ENCODE measurements around the gene GABBR1.

The GABBR1 gene

GRCh38 chr6:29637247-29637646 is 4.3 kb upstream of the GABBR1 start:
- no peak for TF ChIP-seq ZNF148 (tag by site-specific recombination; IDR thresholded peaks at IDR 0.05; ENCODE audit: borderline replicate concordance)
- Histone ChIP-seq H3K4me1 (ENCODE audit: control insufficient read depth, insufficient read depth, low read length) (0 out of 2 replicates have a peak, but pooled peaks cover 5% of the 10 kb centered on the region), H3K4me3 (ENCODE audit: low read depth, low read length) (no peak overlapping the region), H3K36me3 (ENCODE audit: control insufficient read depth in 2 of 2, insufficient read depth in 1 of 2, low read length in 2 of 2) (no peaks in the 10 kb centered on the region), H3K9me3 (ENCODE audit: control insufficient read depth, insufficient read depth, low read depth, low read length) (no peaks in the 10 kb centered on the region), H3K27ac (ENCODE audit: extremely low read depth, low read depth, low read length) (no peak overlapping the region)
- ChIA-PET CTCF (interaction anchor here (7.2 to 10.0 kb wide), 2 partner anchors 12 to 17 kb away, joined by 101 to 105 read pairs; partner anchors contain the start of gene MOG), POLR2A (no interaction called here)

GRCh38 chr6:29633534-29633905 is 537 bp upstream of the GABBR1 start:
- H3K36me3 ChIP-seq (ENCODE audit: control insufficient read depth in 2 of 2, insufficient read depth in 1 of 2, low read length in 2 of 2): peaks cover 0 to 11% of the 10 kb centered on the region in 2 experiments; a peak in 1 of 3 replicates
- POLR2A ChIA-PET: interaction anchor here (0.5 to 2.2 kb wide), 13 partner anchors 8 to 743 kb away, joined by 3 to 34 read pairs (median 4); no protein-coding TSS in a partner anchor
- CTCF ChIA-PET: interaction anchor here (0.6 to 2.8 kb wide), 8 partner anchors 14 to 1004 kb away, joined by 3 to 32 read pairs (median 5); no protein-coding TSS in a partner anchor
- peaks cover 4% of the 10 kb centered on the region; the same call in 1 of the 2 replicates for H3K4me1 ChIP-seq (ENCODE audit: control insufficient read depth, insufficient read depth, low read length)
- peak overlapping the region; percentile 77 for H3K4me3 ChIP-seq (ENCODE audit: low read depth, low read length)
- no peaks in the 10 kb centered on the region for H3K9me3 ChIP-seq (ENCODE audit: control insufficient read depth, insufficient read depth, low read depth, low read length)
- peak; percentile 82 for TF ChIP-seq PRDM1 (tag by site-specific recombination; IDR thresholded peaks at IDR 0.05)
- TF ChIP-seq ZNF610 (tag by site-specific recombination; IDR thresholded peaks at IDR 0.05; ENCODE audit: borderline replicate concordance): no peak
- peak; percentile 96 for TF ChIP-seq ZNF600 (tag by site-specific recombination; IDR thresholded peaks at IDR 0.05)
- 0 out of 2 replicates have a peak, but pooled peaks have one; percentile 2 for TF ChIP-seq PRDM10 (tag by site-specific recombination; IDR thresholded peaks at IDR 0.05)
- TF ChIP-seq ZNF473 (tag by site-specific recombination; IDR thresholded peaks at IDR 0.05): no peak
- TF ChIP-seq ZNF76 (tag by site-specific recombination; IDR thresholded peaks at IDR 0.05; ENCODE audit: borderline replicate concordance, low read depth): 0 out of 2 replicates have a peak, but pooled peaks have one; percentile 1
- TF ChIP-seq ZBTB17 (tag by site-specific recombination; IDR thresholded peaks at IDR 0.05): peak; percentile 75
- TF ChIP-seq ZNF335 (tag by site-specific recombination; conservative IDR thresholded peaks at IDR 0.05): peak; percentile 17; the same call in 1 of the 2 replicates
- H3K27ac ChIP-seq (ENCODE audit: extremely low read depth, low read depth, low read length): peak overlapping the region; percentile 42; the same call in 1 of the 2 replicates

GRCh38 chr6:29631860-29632731 is 887 bp downstream of the GABBR1 start:
- Histone ChIP-seq H3K9me3 (ENCODE audit: control insufficient read depth, insufficient read depth, low read depth, low read length) (no peaks in the 10 kb centered on the region), H3K27ac (ENCODE audit: extremely low read depth, low read depth, low read length) (peak overlapping the region; percentile 36; the same call in 1 of the 2 replicates), H3K4me3 (ENCODE audit: low read depth, low read length) (peak overlapping the region; percentile 77), H3K36me3 (ENCODE audit: control insufficient read depth in 2 of 2, insufficient read depth in 1 of 2, low read length in 2 of 2) (peaks cover 0 to 11% of the 10 kb centered on the region in 2 experiments; a peak in 1 of 3 replicates), H3K4me1 (ENCODE audit: control insufficient read depth, insufficient read depth, low read length) (peaks cover 4% of the 10 kb centered on the region; the same call in 1 of the 2 replicates)
- ChIA-PET POLR2A (interaction anchor here (0.6 to 2.2 kb wide), 10 partner anchors 8 to 182 kb away, joined by 3 to 34 read pairs (median 4); no protein-coding TSS in a partner anchor), CTCF (interaction anchor here (0.6 to 4.3 kb wide), 5 partner anchors 10 to 65 kb away, joined by 3 to 32 read pairs (median 17); no protein-coding TSS in a partner anchor)
- TF ChIP-seq ZNF449 (tag by site-specific recombination; IDR thresholded peaks at IDR 0.05) (no peak), GLI4 (tag by site-specific recombination; IDR thresholded peaks at IDR 0.05) (0 out of 2 replicates have a peak, but pooled peaks have one; percentile 58), ZNF138 (tag by site-specific recombination; IDR thresholded peaks at IDR 0.05; ENCODE audit: borderline replicate concordance) (no peak), ZNF707 (tag by site-specific recombination; IDR thresholded peaks at IDR 0.05) (no peak), ZNF704 (tag by site-specific recombination; IDR thresholded peaks at IDR 0.05) (no peak), ZNF777 (tag by site-specific recombination; IDR thresholded peaks at IDR 0.05; ENCODE audit: borderline replicate concordance) (0 out of 2 replicates have a peak, but pooled peaks have one; percentile 28), ZNF701 (tag by site-specific recombination; IDR thresholded peaks at IDR 0.05) (no peak), ZNF174 (tag by site-specific recombination; IDR thresholded peaks at IDR 0.05) (no peak), ZNF433 (tag by site-specific recombination; IDR thresholded peaks at IDR 0.05; ENCODE audit: low read depth) (no peak), ZNF140 (tag by site-specific recombination; IDR thresholded peaks at IDR 0.05) (no peak), ZNF555 (tag by site-specific recombination; conservative IDR thresholded peaks at IDR 0.05) (no peak)

Data from HEK293 (cell line).